GM23338 (cell line): ENCODE measurements around the gene TBX18. TPM values are rescaled to one million over a fixed set of nuclear protein-coding genes. Genes with fewer than 3 reads are reported as not detected.

Experiments
- ATAC-seq: fragments of 200-7000 bp; cut with Tn5 transposase; 3 replicates; pipeline ENCODE4 v1.9.1; 2020
- DNase-seq: peaks from one replicate; pipeline ENCODE4 v3.0.0-alpha.2; 2015; ENCODE audit warnings: low spot score
- H2AFZ ChIP-seq: fragments of 200-600 bp; sonication (generic); 2 replicates; pipeline ENCODE4 v1.8.0; 2016; ENCODE audit warnings: antibody characterized with exemption, mild to moderate bottlenecking, moderate library complexity
- H3F3A ChIP-seq: fragments of 200-600 bp; sonication (generic); replicated peaks from 2 replicates; pipeline ENCODE4 v1.8.0; 2017; ENCODE audit warnings: antibody characterized with exemption, mixed run types, low read depth
- H3K27ac ChIP-seq: fragments of 200-600 bp; sonication (generic); 2 replicates; pipeline ENCODE4 v1.6.1; 2016; ENCODE audit warnings: low read depth
- H3K27me3 ChIP-seq: fragments of 200-600 bp; sonication (generic); 2 replicates; pipeline ENCODE4 v1.8.0; 2016; ENCODE audit warnings: mild to moderate bottlenecking, mixed run types, moderate library complexity; ENCODE audit not compliant: insufficient read depth
- H3K36me3 ChIP-seq: fragments of 200-600 bp; sonication (generic); 2 replicates; pipeline ENCODE4 v1.8.0; 2016; ENCODE audit warnings: mild to moderate bottlenecking; ENCODE audit not compliant: insufficient read depth
- H3K4me1 ChIP-seq: fragments of 200-600 bp; sonication (generic); 2 replicates; pipeline ENCODE4 v1.8.0; 2016; ENCODE audit warnings: mild to moderate bottlenecking, moderate library complexity; ENCODE audit not compliant: insufficient read depth
- H3K4me2 ChIP-seq: fragments of 200-600 bp; sonication (generic); 2 replicates; pipeline ENCODE4 v1.7.1; 2017; ENCODE audit warnings: mixed run types
- H3K4me3 ChIP-seq: fragments of 200-600 bp; sonication (generic); 2 replicates; pipeline ENCODE4 v1.6.1; 2016; ENCODE audit warnings: mixed run types
- H3K79me2 ChIP-seq: fragments of 200-600 bp; sonication (generic); replicated peaks from 2 replicates; pipeline ENCODE4 v1.8.0; 2017; ENCODE audit warnings: mild to moderate bottlenecking; ENCODE audit not compliant: insufficient read depth
- H3K9me2 ChIP-seq: fragments of 200-600 bp; sonication (generic); 2 replicates; pipeline ENCODE4 v1.8.0; 2017; ENCODE audit not compliant: insufficient read depth
- H4K20me1 ChIP-seq: fragments of 200-600 bp; sonication (generic); replicated peaks from 2 replicates; pipeline ENCODE4 v1.8.0; 2017; ENCODE audit warnings: mild to moderate bottlenecking; ENCODE audit not compliant: insufficient read depth
- H3K27ac Mint-ChIP-seq: 2 replicates; pipeline ENCODE4 v1.8.0; 2020; ENCODE audit warnings: inconsistent platforms, mild to moderate bottlenecking, moderate library complexity, mixed read lengths
- H3K27me3 Mint-ChIP-seq: 3 replicates; pipeline ENCODE4 v1.8.0; 2022; ENCODE audit warnings: low read depth, mild to moderate bottlenecking, moderate library complexity, mixed read lengths, inconsistent platforms; ENCODE audit not compliant: insufficient read depth, poor library complexity
- H3K36me3 Mint-ChIP-seq: 3 replicates; pipeline ENCODE4 v1.8.0; 2021; ENCODE audit warnings: low read depth, mild to moderate bottlenecking, inconsistent platforms, moderate library complexity, mixed read lengths
- H3K4me1 Mint-ChIP-seq: 3 replicates; pipeline ENCODE4 v1.8.0; 2020; ENCODE audit warnings: mild to moderate bottlenecking, inconsistent platforms, mixed read lengths
- H3K4me3 Mint-ChIP-seq: 3 replicates; pipeline ENCODE4 v1.8.0; 2021; ENCODE audit warnings: moderate library complexity, mild to moderate bottlenecking, inconsistent platforms, mixed read lengths
- H3K9me3 Mint-ChIP-seq: 3 replicates; pipeline ENCODE4 v1.8.0; 2020; ENCODE audit warnings: moderate library complexity, mild to moderate bottlenecking, inconsistent platforms, mixed read lengths
- CTCF ChIP-seq, 2 experiments: fragments of 200-600 bp in 1 of 2; sonication (generic) in 1 of 2; conservative IDR thresholded peaks; 2 replicates each; pipeline versions ENCODE4 v1.5.1 to v1.6.1; 2016 to 2017; ENCODE audit warnings: antibody characterized with exemption in 2 of 2, low read depth in 2 of 2, mild to moderate bottlenecking in 2 of 2, moderate library complexity in 1 of 2
- EZH2 ChIP-seq: fragments of 200-600 bp; sonication (generic); IDR thresholded peaks from one replicate; pipeline ENCODE4 v1.8.0; 2017; ENCODE audit warnings: antibody characterized with exemption, mild to moderate bottlenecking, low read depth; ENCODE audit not compliant: unreplicated experiment
- EZH2phosphoT487 ChIP-seq: fragments of 200-600 bp; sonication (generic); IDR thresholded peaks from one replicate; pipeline ENCODE4 v1.8.1; 2018; ENCODE audit warnings: antibody characterized with exemption; ENCODE audit not compliant: unreplicated experiment
- JUNB ChIP-seq: IDR thresholded peaks from one replicate; pipeline ENCODE4 v1.6.1; 2016; ENCODE audit warnings: antibody characterized with exemption; ENCODE audit not compliant: unreplicated experiment
- NANOG ChIP-seq: IDR thresholded peaks from 2 replicates; pipeline ENCODE4 v1.6.1; 2016; ENCODE audit warnings: antibody characterized with exemption, borderline replicate concordance
- POLR2AphosphoS5 ChIP-seq: IDR thresholded peaks from 2 replicates; pipeline ENCODE4 v1.6.1; 2016; ENCODE audit warnings: antibody characterized with exemption, low read depth
- STAT1 ChIP-seq: IDR thresholded peaks from one replicate; pipeline ENCODE4 v1.6.1; 2016; ENCODE audit warnings: antibody characterized with exemption; ENCODE audit not compliant: unreplicated experiment
- ZNF114 ChIP-seq: fragments of 250-450 bp; sonication (Bioruptor Pico); IDR thresholded peaks from 2 replicates; pipeline ENCODE4 v1.5.0; 2020; ENCODE audit warnings: mild to moderate bottlenecking, moderate library complexity
- ZNF331 ChIP-seq: fragments of 250-450 bp; sonication (Bioruptor Pico); IDR thresholded peaks from 2 replicates; pipeline ENCODE4 v1.5.0; 2020; ENCODE audit warnings: low read depth, mild to moderate bottlenecking, moderate library complexity
- polyA plus RNA-seq: library from polyadenylated mRNA; unstranded; fragments of >200 nt; fragmentation: Nextera tagmentation; extraction: Ambion mirVana; gene quantifications from 2 replicates; pipeline ENCODE4 v1.2.1, GENCODE V29; 2016
- total RNA-seq: library from RNA; depleted of rRNA; stranded (reverse); fragments of >200 nt; shearing (Covaris generic); gene quantifications from 2 replicates; pipeline ENCODE4 v1.2.3, GENCODE V29; 2014
- TF ChIP-seq, protein P1 (sequence below): IDR thresholded peaks from one replicate; pipeline ENCODE4 v1.6.1; 2018; ENCODE audit warnings: antibody characterized with exemption; ENCODE audit not compliant: unreplicated experiment
- TF ChIP-seq, protein P2 (sequence below): fragments of 250-450 bp; sonication (Bioruptor Pico); IDR thresholded peaks from 2 replicates; pipeline ENCODE4 v1.5.0; 2020; ENCODE audit warnings: mild to moderate bottlenecking, moderate library complexity
- TF ChIP-seq, protein P3 (sequence below): IDR thresholded peaks from 2 replicates; pipeline ENCODE4 v1.6.1; 2016; ENCODE audit warnings: antibody characterized with exemption

TBX18 gene
- total and polyA plus RNA-seq, 2 experiments from 2014 or later, result 0.03 TPM; not detected in 1

DNA sequence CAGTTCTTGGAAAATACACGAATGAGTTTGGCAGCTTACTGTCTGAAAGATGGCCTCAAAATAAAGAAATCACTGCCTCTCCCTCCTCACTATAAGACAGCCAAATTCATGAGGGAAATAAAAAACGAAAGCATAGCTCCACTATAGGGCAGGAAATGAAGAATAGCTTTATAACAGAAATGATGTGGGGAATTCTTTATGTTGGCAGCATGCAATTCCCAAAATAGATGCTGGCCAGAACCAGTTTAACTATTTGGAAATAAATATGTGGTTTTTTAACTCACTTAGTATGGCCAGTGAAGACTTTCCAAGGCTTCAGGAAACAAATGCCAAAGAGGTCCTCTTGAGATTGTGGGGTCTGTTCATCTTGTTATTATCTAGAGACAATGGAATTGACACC lies 100.5 kb downstream of the TBX18 start (continued):
- TF ChIP-seq, protein P1, sequence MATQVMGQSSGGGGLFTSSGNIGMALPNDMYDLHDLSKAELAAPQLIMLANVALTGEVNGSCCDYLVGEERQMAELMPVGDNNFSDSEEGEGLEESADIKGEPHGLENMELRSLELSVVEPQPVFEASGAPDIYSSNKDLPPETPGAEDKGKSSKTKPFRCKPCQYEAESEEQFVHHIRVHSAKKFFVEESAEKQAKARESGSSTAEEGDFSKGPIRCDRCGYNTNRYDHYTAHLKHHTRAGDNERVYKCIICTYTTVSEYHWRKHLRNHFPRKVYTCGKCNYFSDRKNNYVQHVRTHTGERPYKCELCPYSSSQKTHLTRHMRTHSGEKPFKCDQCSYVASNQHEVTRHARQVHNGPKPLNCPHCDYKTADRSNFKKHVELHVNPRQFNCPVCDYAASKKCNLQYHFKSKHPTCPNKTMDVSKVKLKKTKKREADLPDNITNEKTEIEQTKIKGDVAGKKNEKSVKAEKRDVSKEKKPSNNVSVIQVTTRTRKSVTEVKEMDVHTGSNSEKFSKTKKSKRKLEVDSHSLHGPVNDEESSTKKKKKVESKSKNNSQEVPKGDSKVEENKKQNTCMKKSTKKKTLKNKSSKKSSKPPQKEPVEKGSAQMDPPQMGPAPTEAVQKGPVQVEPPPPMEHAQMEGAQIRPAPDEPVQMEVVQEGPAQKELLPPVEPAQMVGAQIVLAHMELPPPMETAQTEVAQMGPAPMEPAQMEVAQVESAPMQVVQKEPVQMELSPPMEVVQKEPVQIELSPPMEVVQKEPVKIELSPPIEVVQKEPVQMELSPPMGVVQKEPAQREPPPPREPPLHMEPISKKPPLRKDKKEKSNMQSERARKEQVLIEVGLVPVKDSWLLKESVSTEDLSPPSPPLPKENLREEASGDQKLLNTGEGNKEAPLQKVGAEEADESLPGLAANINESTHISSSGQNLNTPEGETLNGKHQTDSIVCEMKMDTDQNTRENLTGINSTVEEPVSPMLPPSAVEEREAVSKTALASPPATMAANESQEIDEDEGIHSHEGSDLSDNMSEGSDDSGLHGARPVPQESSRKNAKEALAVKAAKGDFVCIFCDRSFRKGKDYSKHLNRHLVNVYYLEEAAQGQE, result no peak
- TF ChIP-seq ZNF331, result no peak

- H3K4me2 ChIP-seq, result no peak overlapping the region
- no peak overlapping the region for H3K4me3 Mint-ChIP-seq
- DNase-seq (no peak), ATAC-seq (no peak)
- H3K4me3 ChIP-seq, result no peak overlapping the region
- no peaks in the 10 kb centered on the region for H3K79me2 ChIP-seq
- H3K27ac ChIP-seq, result no peak overlapping the region
- no peaks in the 10 kb centered on the region for H3K4me1 Mint-ChIP-seq
- H3K27ac Mint-ChIP-seq, result no peak overlapping the region
- H3K27me3 ChIP-seq, result no peaks in the 10 kb centered on the region
- no peaks in the 10 kb centered on the region for H3K4me1 ChIP-seq
- no peaks in the 10 kb centered on the region for H3F3A ChIP-seq
- no peaks in the 10 kb centered on the region for H3K27me3 Mint-ChIP-seq
- H2AFZ ChIP-seq, result no peak overlapping the region
- H3K9me3 Mint-ChIP-seq, result no peaks in the 10 kb centered on the region
- no peaks in the 10 kb centered on the region for H3K36me3 Mint-ChIP-seq
- no peaks in the 10 kb centered on the region for H4K20me1 ChIP-seq
- no peaks in the 10 kb centered on the region for H3K36me3 ChIP-seq
- no peaks in the 10 kb centered on the region for H3K9me2 ChIP-seq
- TF ChIP-seq EZH2 (no peak), JUNB (no peak), ZNF114 (CRISPR knock-in tag) (no peak), CTCF (conservative IDR thresholded peaks at IDR 0.05; ENCODE audit: low read depth in 2 of 2) (no peak), EZH2phosphoT487 (no peak), POLR2AphosphoS5 (no peak), STAT1 (no peak), ZNF331 (no peak), NANOG (no peak)
- TF ChIP-seq, protein P2, sequence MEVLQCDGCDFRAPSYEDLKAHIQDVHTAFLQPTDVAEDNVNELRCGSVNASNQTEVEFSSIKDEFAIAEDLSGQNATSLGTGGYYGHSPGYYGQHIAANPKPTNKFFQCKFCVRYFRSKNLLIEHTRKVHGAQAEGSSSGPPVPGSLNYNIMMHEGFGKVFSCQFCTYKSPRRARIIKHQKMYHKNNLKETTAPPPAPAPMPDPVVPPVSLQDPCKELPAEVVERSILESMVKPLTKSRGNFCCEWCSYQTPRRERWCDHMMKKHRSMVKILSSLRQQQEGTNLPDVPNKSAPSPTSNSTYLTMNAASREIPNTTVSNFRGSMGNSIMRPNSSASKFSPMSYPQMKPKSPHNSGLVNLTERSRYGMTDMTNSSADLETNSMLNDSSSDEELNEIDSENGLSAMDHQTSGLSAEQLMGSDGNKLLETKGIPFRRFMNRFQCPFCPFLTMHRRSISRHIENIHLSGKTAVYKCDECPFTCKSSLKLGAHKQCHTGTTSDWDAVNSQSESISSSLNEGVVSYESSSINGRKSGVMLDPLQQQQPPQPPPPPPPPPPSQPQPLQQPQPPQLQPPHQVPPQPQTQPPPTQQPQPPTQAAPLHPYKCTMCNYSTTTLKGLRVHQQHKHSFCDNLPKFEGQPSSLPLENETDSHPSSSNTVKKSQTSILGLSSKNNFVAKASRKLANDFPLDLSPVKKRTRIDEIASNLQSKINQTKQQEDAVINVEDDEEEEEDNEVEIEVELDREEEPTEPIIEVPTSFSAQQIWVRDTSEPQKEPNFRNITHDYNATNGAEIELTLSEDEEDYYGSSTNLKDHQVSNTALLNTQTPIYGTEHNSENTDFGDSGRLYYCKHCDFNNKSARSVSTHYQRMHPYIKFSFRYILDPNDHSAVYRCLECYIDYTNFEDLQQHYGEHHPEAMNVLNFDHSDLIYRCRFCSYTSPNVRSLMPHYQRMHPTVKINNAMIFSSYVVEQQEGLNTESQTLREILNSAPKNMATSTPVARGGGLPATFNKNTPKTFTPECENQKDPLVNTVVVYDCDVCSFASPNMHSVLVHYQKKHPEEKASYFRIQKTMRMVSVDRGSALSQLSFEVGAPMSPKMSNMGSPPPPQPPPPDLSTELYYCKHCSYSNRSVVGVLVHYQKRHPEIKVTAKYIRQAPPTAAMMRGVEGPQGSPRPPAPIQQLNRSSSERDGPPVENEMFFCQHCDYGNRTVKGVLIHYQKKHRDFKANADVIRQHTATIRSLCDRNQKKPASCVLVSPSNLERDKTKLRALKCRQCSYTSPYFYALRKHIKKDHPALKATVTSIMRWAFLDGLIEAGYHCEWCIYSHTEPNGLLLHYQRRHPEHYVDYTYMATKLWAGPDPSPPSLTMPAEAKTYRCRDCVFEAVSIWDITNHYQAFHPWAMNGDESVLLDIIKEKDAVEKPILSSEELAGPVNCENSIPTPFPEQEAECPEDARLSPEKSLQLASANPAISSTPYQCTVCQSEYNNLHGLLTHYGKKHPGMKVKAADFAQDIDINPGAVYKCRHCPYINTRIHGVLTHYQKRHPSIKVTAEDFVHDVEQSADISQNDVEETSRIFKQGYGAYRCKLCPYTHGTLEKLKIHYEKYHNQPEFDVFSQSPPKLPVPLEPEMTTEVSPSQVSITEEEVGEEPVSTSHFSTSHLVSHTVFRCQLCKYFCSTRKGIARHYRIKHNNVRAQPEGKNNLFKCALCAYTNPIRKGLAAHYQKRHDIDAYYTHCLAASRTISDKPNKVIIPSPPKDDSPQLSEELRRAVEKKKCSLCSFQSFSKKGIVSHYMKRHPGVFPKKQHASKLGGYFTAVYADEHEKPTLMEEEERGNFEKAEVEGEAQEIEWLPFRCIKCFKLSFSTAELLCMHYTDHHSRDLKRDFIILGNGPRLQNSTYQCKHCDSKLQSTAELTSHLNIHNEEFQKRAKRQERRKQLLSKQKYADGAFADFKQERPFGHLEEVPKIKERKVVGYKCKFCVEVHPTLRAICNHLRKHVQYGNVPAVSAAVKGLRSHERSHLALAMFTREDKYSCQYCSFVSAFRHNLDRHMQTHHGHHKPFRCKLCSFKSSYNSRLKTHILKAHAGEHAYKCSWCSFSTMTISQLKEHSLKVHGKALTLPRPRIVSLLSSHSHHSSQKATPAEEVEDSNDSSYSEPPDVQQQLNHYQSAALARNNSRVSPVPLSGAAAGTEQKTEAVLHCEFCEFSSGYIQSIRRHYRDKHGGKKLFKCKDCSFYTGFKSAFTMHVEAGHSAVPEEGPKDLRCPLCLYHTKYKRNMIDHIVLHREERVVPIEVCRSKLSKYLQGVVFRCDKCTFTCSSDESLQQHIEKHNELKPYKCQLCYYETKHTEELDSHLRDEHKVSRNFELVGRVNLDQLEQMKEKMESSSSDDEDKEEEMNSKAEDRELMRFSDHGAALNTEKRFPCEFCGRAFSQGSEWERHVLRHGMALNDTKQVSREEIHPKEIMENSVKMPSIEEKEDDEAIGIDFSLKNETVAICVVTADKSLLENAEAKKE, result no peak
- TF ChIP-seq, protein P3, sequence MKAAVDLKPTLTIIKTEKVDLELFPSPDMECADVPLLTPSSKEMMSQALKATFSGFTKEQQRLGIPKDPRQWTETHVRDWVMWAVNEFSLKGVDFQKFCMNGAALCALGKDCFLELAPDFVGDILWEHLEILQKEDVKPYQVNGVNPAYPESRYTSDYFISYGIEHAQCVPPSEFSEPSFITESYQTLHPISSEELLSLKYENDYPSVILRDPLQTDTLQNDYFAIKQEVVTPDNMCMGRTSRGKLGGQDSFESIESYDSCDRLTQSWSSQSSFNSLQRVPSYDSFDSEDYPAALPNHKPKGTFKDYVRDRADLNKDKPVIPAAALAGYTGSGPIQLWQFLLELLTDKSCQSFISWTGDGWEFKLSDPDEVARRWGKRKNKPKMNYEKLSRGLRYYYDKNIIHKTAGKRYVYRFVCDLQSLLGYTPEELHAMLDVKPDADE, result no peak
Measured at GRCh38 chr6:84657486-84657885, 106.9 kb downstream of the TBX18 start.
